ENCODE results near the gene NNAT. TPM values are rescaled to one million over a fixed set of nuclear protein-coding genes. Genes with fewer than 3 reads are reported as not detected.
"Not testable (repeated sequence)": the region's sequence is repeated elsewhere in the genome, so short reads cannot be mapped to it uniquely, and the experiment has no call there.

The NNAT gene, protein sequence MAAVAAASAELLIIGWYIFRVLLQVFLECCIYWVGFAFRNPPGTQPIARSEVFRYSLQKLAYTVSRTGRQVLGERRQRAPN
- 0.16 TPM in 1 of 2 replicates, not detected in the other for total RNA-seq

DNA sequence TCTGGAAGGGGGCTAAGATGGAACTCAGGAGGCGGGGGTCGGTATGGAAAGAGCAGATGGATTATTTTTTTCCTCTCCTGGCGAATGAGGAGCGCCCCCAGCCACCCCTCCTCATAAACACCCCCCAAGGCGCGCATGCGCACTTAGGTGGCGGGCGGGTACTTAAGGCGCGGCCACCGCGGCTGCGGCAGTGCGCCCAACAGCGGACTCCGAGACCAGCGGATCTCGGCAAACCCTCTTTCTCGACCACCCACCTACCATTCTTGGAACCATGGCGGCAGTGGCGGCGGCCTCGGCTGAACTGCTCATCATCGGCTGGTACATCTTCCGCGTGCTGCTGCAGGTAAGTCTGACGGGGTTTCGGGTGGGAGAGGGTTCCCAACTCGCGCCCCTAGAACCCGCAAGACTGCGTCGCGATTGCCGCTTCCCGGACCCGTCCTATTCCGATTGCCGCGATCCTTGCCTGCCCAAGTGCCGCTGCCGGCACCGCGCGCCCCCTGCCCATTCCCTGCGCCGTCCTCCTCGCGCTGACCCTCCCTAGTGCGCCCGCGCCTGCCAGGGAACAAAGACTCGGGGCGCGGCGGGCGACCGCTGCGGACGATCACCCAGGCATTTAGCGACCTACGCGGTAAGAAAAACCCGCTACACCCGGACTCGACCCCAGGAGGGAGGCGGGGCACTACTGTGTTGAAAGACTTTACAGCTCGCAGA is at the start of gene NNAT:
Gene NNAT, plus strand, starts transcription at position 190 of the 711 bp plus-strand sequence. Its CDS starts 82 bp downstream, at position 272.
- intact Hi-C loops (cut with micrococcal nuclease) = loop anchor here (10.0 kb wide), 2 partner anchors 946 to 1056 kb away; partner anchors contain the start of gene TGIF2

DNA sequence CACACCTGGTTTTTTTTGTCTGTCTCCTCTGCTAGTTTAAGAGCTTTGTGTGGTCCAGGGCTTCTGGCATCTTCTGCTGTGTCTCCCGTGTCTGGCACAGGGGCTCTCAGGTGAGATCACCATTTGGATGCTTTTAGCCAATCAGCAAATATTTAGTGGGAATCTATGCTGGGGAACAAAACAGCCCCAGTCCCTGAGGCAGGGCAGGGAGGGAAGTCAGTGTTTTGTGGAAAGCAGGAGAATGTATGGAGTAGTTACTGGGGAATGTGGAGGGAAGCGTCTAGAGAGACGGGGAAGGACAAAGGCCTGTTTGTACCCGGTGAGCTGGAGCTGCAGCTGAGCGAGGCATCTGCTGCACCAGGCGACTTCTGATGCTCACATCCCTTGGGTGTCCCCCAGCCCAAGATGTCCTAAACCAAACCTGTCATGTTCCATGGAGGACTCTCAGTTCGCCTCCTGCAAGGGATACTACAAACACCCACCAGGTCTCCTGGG is 49.3 kb upstream of the NNAT start:
- Mint-ChIP-seq H3K4me3 (no peak overlapping the region), H3K4me1 (no peaks in the 10 kb centered on the region), H3K9me3 (no peaks in the 10 kb centered on the region), H3K27me3 (peaks cover 16% of the 10 kb centered on the region), H3K36me3 (ENCODE audit: low read depth) (no peaks in the 10 kb centered on the region), H3K27ac (no peak overlapping the region)
- no peak for DNase-seq
- intact Hi-C loops (cut with micrococcal nuclease) = no loop called here

More for the DNA sequence above, at the start of gene NNAT:
- no peaks in the 10 kb centered on the region for H3K9me3 Mint-ChIP-seq
- H3K4me3 Mint-ChIP-seq = peak within 1 kb of the TSS; percentile 53
- DNase-seq = no peak
- peaks cover 33% of the 10 kb centered on the region for H3K4me1 Mint-ChIP-seq
- H3K36me3 Mint-ChIP-seq (ENCODE audit: low read depth) = peaks cover 20% of the 10 kb centered on the region
- no peak within 1 kb of the TSS for H3K27ac Mint-ChIP-seq
- peaks cover 2% of the 10 kb centered on the region for H3K27me3 Mint-ChIP-seq

DNA sequence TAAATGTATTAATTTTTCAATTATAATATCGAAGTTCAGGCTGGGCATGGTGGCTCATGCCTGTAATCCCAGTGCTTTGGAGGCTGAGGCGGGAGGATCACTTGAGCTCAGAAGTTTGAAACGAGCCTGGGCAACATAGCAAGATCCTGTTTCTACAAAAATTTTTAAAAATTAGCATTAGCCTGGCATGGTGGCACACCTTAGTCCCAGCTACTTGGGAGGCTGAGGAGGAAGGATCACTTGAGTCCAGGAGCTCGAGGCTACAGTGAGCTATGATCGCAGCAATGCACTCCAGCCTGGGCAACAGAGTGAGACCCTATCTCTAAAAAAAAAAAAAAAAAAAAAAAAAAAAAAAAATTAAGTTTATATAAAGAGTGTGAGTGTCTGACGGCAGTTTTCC is 48.6 kb upstream of the NNAT start:
- DNase-seq; H3K4me3 Mint-ChIP-seq; intact Hi-C loops (cut with micrococcal nuclease); H3K9me3 Mint-ChIP-seq; H3K27ac Mint-ChIP-seq; H3K4me1 Mint-ChIP-seq; H3K36me3 Mint-ChIP-seq (ENCODE audit: low read depth): not testable (repeated sequence)
- H3K27me3 Mint-ChIP-seq = peaks cover 13% of the 10 kb centered on the region

DNA sequence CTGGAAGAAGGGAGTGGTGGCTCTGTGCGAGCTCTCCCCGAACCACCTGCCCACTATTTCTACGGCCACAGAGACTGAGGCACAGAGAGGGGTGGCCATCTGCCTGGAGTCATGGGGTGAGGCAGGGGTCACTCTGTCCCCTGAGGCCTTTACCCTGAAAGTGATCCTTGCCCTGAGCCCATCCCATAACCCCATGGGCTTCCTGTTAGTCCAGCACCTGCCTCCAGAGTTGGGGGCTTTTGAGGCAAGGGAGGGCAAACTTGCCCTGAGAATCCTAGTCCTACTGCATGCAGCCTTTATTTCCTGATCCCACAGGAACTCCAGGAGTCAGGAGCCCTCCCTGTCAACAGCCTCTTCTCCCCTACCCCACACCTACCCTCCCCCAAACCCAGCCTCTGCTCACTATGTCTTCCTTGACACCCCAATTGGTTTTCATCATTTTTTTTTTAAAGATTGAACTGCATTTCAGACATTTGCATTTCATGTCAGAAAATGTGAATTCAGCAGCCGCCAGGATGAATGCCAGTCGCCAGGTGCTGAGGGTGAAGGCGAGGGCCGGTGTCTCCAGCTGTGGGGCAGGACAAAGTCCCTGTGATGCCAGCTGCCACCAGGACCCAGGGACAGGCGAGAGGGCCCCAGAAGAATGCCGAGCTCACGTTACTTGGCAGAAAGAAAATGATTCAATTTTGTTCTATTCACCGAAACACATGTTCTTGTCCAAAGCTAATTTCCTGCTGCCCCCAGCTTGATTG is 47.6 kb upstream of the NNAT start:
- no peak for DNase-seq
- H3K4me1 Mint-ChIP-seq = no peaks in the 10 kb centered on the region
- intact Hi-C loops (cut with micrococcal nuclease) = no loop called here
- H3K27me3 Mint-ChIP-seq = peaks cover 18% of the 10 kb centered on the region
- H3K4me3 Mint-ChIP-seq = no peak overlapping the region
- H3K27ac Mint-ChIP-seq = no peak overlapping the region
- H3K36me3 Mint-ChIP-seq (ENCODE audit: low read depth) = no peaks in the 10 kb centered on the region
- no peaks in the 10 kb centered on the region for H3K9me3 Mint-ChIP-seq

DNA sequence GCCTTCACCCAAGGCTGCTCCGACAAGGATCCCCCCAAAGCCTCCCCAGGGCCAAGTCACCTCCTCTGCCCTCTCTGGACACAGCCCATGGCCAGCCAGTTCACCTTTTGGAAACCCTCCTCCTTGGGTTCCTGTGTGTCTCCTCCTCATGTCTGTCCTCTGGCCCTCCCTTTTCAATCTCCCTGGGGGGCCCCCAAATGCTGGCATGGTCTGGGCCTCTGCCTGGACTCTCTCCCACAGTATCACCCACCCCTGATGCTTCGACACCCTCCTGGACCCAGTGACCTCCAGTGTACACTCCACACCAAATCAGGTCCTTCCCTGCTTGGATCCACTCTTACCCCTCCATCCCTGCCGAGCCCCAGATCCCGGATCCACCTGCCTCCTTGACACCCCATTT is 46.7 kb upstream of the NNAT start:
- H3K27me3 Mint-ChIP-seq = peaks cover 18% of the 10 kb centered on the region
- no peak overlapping the region for H3K27ac Mint-ChIP-seq
- H3K4me3 Mint-ChIP-seq = no peak overlapping the region
- no peaks in the 10 kb centered on the region for H3K9me3 Mint-ChIP-seq
- H3K4me1 Mint-ChIP-seq = no peaks in the 10 kb centered on the region
- H3K36me3 Mint-ChIP-seq (ENCODE audit: low read depth) = no peaks in the 10 kb centered on the region
- no peak for DNase-seq
- intact Hi-C loops (cut with micrococcal nuclease) = no loop called here

DNA sequence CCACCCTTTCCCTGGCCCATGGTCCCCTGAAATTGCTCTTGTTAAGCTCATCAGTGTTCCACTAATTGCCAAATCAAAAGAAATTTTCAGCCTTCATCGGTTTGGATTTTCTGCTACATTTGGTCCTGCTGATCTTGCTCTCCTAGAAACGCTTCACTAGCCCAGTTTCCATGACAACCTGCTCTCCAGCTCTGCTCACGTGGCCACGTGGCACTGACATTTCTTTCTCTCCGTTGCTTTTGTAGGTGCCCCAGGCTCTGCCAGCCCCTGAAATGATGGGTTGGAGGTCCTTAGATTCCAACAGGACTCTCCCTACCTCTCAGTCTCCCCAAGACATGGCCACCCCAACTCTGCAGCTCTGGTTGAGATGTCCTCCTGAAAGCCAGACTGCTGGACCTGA is 45.8 kb upstream of the NNAT start:
- intact Hi-C loops (cut with micrococcal nuclease) = no loop called here
- H3K4me3 Mint-ChIP-seq = no peak overlapping the region

DNA sequence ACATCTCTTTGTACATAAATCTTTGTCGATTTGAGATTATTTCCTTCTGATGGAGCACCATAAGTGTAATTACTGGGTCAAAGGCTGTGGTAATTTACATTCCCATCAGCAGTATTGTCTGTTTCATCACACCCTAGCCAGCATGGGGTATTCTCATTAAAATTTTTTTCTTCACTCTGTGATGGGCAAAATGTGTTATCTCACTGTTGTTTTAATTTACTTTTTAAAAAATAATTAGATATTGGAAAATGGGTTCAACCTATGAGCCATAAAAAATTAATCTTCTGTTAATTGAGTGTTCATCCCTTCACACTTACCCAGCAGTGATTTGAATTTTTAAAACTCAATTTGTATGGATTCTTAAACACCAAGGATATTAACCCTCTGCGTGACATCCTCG is 44.0 kb upstream of the NNAT start:
- no peaks in the 10 kb centered on the region for H3K9me3 Mint-ChIP-seq
- intact Hi-C loops (cut with micrococcal nuclease) = no loop called here
- H3K36me3 Mint-ChIP-seq (ENCODE audit: low read depth) = no peaks in the 10 kb centered on the region
- H3K4me3 Mint-ChIP-seq = no peak overlapping the region
- H3K27me3 Mint-ChIP-seq = peaks cover 21% of the 10 kb centered on the region
- no peak for DNase-seq
- no peaks in the 10 kb centered on the region for H3K4me1 Mint-ChIP-seq
- no peak overlapping the region for H3K27ac Mint-ChIP-seq

More for the DNA sequence above, 45.8 kb upstream of the NNAT start:
- H3K27me3 Mint-ChIP-seq = peaks cover 21% of the 10 kb centered on the region
- no peak for DNase-seq
- H3K36me3 Mint-ChIP-seq (ENCODE audit: low read depth) = no peaks in the 10 kb centered on the region
- no peak overlapping the region for H3K27ac Mint-ChIP-seq
- H3K9me3 Mint-ChIP-seq = no peaks in the 10 kb centered on the region
- no peaks in the 10 kb centered on the region for H3K4me1 Mint-ChIP-seq

DNA sequence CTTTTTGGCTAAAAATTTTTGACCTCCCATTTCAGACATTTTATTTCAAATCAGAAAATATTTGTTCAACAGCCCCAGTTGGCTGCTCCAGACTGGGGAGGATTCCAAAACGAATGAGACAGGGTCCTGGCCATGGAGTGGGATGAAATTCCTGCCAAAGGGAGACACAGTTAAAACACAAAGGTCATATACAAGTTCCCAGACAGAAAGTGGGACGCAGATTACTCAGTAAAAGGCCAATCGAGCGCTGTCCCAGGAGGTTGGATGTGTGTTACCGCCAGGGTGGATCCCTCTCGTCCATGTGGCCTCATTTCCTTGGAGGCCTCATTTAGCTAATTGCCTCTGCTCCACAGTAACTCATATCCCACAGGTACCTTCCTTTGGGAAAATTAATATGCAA is 41.8 kb upstream of the NNAT start:
- intact Hi-C loops (cut with micrococcal nuclease) = no loop called here
- peaks cover 25% of the 10 kb centered on the region for H3K27me3 Mint-ChIP-seq
- no peak for DNase-seq
- H3K27ac Mint-ChIP-seq = no peak overlapping the region
- no peaks in the 10 kb centered on the region for H3K9me3 Mint-ChIP-seq
- H3K4me3 Mint-ChIP-seq = no peak overlapping the region
- no peaks in the 10 kb centered on the region for H3K4me1 Mint-ChIP-seq
- H3K36me3 Mint-ChIP-seq (ENCODE audit: low read depth) = no peaks in the 10 kb centered on the region

DNA sequence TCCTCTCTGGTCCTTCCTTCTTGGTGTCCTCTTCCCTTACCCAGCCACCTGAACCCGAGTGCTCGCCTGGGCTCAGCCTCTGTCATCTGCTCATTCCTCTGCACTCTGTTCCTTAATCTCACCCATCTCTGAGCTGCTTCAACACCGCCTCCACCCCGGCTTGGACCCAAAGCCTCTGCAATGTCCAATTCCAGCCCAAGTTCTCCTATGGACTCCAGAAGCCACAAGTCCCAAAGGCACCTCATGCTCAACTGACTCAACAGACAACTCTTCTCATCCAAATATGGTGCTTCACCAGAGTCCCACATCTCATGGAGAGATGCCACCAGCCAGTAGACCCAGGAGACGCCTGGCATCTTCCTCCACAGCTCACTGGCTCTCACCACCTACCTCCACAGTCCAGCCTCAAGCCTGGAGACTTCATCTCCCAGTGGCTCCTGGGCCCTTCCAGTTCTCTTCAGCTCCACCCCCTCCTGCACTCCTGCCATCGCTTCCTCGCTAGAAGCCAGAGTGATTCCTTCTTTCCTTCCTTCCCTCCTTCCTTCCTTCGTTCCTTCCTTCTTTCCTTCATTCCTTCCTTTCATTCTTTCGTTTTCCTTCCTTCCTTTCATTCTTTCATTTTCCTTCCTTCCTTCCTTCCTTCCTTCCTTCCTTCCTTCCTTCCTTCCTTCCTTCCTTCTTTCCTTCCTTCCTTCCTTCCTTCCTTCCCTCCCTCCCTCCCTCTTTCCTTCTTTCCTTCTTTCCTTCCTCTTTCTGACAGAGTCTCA is 40.9 kb upstream of the NNAT start:
- intact Hi-C loops (cut with micrococcal nuclease) = no loop called here
- no peaks in the 10 kb centered on the region for H3K36me3 Mint-ChIP-seq (ENCODE audit: low read depth)
- H3K27ac Mint-ChIP-seq = peak overlapping the region; percentile 38
- no peak overlapping the region for H3K4me3 Mint-ChIP-seq
- no peaks in the 10 kb centered on the region for H3K4me1 Mint-ChIP-seq
- DNase-seq = no peak
- H3K27me3 Mint-ChIP-seq = peaks cover 26% of the 10 kb centered on the region
- H3K9me3 Mint-ChIP-seq = no peaks in the 10 kb centered on the region

DNA sequence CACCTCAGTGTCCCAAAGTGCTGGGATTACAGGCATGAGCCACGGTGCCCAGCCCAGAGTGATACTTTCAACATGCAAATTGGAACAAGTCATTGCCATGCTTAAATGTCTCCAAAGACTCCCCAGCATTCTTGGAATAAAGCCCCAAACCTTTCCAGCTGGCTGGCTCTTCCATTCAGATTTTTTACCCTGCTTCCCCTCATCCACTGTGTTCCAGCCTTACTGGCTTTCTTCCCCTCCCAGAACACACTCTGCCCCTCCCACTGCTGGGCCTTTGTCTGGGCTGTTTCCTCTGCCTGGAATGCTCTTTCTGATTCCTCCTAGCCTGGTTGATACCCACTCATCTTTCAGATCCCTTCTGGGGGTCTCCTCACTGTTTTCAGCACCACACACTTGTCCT is 40.1 kb upstream of the NNAT start:
- no peak for DNase-seq
- intact Hi-C loops (cut with micrococcal nuclease) = no loop called here
- Mint-ChIP-seq H3K27ac (no peak overlapping the region), H3K36me3 (ENCODE audit: low read depth) (no peaks in the 10 kb centered on the region), H3K4me3 (no peak overlapping the region), H3K9me3 (no peaks in the 10 kb centered on the region), H3K27me3 (peaks cover 29% of the 10 kb centered on the region), H3K4me1 (no peaks in the 10 kb centered on the region)

DNA sequence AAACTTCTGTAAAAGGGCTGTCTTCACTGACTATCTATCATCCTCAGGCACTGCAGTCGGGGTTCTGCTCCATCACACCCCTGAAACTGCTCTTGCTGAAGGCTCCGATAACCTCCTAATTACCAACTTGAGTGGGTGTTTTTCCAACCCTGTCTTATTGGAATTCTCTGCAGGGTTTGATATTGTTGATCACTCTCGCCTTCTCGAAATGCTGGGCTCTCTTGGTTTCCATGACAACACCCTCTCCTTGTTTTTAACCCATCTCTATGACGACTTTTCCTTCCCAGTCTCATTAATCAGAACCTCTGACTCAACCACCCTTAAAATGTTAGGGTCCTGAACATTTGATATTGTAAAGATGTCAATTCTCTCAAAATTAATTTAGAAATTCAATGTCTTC is 39.4 kb upstream of the NNAT start:
- Mint-ChIP-seq H3K9me3 (no peaks in the 10 kb centered on the region), H3K27ac (no peak overlapping the region), H3K4me1 (no peaks in the 10 kb centered on the region), H3K27me3 (peaks cover 26% of the 10 kb centered on the region), H3K4me3 (no peak overlapping the region), H3K36me3 (ENCODE audit: low read depth) (no peaks in the 10 kb centered on the region)
- intact Hi-C loops (cut with micrococcal nuclease) = no loop called here
- DNase-seq = no peak

DNA sequence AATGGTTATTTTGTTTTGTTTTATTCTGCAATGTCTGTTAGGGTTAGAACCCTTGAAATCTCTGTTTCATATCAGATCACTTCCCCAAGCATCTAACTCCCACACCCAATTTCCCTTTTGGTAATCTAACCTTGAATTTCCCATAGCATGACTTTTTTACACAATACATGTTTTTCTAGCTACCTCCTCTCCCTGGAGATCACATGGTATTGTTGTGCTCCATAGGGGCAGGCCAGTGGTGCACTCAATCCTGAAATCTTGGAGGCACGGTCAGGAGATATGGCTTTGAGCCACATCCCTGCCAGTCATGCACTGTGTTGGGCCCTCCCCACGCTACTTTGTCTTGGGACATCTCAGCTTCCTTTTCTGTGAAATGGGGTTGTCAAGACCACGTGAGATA is 36.7 kb upstream of the NNAT start:
- Mint-ChIP-seq H3K27ac (no peak overlapping the region), H3K27me3 (peaks cover 17% of the 10 kb centered on the region), H3K4me3 (no peak overlapping the region), H3K36me3 (ENCODE audit: low read depth) (no peaks in the 10 kb centered on the region), H3K9me3 (no peaks in the 10 kb centered on the region), H3K4me1 (no peaks in the 10 kb centered on the region)
- no peak for DNase-seq
- intact Hi-C loops (cut with micrococcal nuclease) = no loop called here

DNA sequence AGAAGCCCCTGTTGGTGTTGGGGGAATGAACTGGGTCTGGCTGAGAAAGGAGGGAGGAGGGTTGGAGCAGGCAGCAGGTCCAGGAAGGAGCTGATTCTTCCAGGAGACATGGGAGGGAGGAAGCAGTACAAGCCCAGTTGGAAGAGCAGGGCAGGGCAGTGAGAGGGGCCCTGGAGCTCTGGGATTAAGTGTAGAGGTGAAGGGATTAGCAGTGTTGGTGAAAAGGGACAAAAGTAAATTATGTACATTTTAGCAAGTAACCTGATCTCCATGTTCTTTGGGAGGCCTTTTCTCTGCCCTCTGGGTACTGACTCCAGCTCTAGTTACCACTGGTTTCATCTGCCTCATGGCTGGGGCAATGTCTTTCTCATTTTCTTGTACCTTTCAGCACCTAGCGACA is 34.8 kb upstream of the NNAT start:
- intact Hi-C loops (cut with micrococcal nuclease) = not testable (repeated sequence)

More for the DNA sequence above, 34.8 kb upstream of the NNAT start:
- H3K27ac Mint-ChIP-seq; H3K4me1 Mint-ChIP-seq; DNase-seq; H3K9me3 Mint-ChIP-seq; H3K36me3 Mint-ChIP-seq (ENCODE audit: low read depth); H3K4me3 Mint-ChIP-seq: not testable (repeated sequence)
- H3K27me3 Mint-ChIP-seq = peaks cover 15% of the 10 kb centered on the region

Data from activated CD4-positive, alpha-beta T cell treated with anti-CD3 and anti-CD28 coated beads, Interleukin-2, amount 10 ng/mL, durations not matched to agents 24 days and 14 days (primary cell).